HG03457 (cell line): ENCODE data around the gene SHISA9.

Experiments
- ATAC-seq: cut with Tn5 transposase; IDR thresholded peaks from one replicate; pipeline ENCODE4 v1.9.1; 2021; ENCODE audit warnings: moderate number of reproducible peaks; ENCODE audit not compliant: unreplicated experiment

SHISA9 gene

DNA sequence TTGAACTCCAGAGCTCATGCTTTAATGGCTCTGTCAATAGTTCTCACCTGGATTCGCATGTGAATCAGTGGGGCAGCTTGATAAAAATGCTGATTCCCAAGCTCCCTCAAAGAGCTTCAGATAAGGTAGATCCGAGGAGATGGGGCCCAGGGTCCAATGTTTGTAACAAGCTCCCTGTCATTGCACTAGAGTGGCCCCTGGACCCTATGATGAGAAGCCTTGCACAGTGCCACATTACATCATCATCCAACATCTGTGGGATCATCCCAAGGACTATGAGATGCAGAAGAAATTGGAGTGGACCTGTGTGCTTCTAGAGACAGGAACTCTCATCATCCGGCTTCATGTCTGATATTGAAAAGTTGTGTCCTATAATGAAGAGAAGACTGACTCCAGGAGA, 340.8 kb downstream of the SHISA9 start:
- ATAC-seq: no peak

DNA sequence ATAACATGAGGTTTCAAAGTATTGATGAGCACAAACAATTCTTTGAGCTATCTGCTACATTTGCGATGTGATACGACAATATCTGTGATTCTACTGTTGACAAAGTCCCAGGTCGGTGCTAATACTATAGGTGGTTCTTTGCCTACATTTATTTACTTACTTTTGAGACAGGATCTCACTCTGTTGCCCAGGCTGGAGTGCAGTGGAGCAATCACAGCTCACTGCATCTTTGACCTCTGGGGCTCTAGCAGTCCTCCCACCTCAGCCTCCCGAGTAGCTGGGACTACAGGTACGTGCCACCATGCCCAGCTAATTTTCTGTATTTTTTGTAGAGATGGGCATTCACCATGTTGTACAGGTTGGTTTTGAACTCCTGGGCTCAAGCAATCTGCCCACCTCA, 343.4 kb downstream of the SHISA9 start:
- ATAC-seq: no peak

DNA sequence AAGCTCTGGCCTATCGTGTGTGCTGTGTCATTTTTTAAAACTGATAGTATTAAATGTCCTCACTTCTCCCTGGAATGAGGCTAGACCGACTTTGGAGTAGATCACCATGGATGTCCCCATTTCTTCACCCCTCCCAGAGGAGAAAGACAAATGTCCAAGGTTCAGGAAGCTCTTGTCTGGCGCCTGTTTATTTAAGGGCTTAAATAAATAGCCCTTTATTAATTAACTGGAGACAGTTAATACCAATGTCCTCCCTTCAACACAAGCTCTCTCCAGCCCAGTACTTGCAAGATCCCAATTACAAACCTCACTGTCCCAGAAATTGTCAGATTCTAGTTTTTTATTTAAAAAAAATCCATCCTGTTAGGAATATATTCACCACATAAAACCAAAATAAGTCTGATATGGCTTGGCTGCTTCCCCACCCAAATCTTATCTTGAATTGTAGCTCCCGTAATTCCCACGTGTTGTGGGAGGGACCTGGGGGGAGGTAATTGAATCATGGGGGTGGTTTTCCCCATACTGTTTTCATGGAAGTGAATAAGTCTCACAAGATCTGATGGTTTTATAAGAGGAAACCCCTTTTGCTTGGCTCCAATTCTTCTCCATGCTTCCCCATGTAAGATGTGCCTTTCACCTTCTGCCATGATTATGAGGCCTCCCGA, 344.4 kb downstream of the SHISA9 start:
- ATAC-seq: no peak

DNA sequence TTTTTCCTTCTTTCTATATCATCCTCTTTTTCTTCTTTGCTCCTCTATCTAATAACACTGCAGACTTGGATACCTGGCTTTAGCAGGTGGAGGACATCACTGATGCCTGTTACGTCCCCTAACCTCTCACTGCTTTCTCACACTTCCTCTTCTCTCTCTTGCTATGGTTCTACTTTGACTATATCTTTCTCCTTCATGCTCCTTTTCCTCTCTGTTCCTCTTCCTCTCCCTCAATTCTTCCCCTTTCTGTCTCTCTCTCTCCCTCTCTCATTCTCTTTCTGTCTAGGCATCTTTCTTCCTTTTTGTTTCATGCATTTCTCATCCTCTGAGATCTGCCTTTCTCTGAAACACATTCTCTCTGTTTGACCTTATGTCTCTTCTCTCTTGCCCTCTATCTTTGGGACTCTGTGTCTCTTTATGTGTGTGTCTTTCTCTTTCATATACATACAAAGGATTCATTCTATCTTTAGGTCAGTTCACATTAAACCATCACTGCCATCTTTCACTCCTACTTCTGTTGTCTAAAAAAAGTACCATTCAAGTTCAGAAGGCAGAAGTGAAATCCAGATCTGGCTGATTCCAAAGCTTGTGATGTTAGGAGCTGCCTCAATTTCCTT, 353.7 kb downstream of the SHISA9 start:
- no peak for ATAC-seq

DNA sequence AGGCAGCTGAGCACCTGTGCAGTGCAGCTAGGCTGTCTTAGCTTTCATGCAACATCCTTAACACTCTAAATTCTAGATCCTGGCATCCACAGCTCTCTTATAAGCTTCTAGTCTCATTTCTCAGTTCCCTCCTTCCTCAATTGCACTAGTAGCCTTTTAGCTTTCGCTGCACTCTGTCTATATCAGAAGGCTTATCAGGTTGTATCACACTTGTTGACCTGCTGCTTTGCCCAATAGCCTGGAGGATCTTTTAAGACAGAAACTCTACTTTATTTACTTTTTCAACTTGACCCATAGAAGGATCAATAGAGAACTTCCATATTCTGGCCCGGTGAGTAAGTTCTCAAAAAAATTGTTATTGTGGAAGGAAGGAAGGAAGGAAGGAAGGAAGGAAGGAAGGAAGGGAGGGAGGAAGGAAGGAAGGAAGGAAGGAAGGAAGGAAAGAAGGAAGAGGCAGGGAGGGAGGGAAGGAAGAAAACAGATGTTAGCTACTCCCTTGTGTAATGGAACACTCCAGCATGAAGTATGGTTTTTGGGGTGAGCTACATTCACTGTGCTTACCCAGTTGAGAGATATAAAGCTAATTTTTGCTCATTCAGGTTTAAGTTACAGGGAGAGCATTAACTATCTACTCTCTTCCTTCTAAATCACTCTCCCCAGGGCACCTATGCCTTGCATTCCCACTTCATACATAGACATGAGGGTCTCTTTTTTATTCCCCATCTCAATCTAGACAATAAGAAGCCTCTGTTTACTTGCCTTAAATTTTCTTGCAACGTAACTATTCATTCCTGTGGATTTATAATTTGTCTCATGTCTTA, 361.1 kb downstream of the SHISA9 start:
- no peak for ATAC-seq

DNA sequence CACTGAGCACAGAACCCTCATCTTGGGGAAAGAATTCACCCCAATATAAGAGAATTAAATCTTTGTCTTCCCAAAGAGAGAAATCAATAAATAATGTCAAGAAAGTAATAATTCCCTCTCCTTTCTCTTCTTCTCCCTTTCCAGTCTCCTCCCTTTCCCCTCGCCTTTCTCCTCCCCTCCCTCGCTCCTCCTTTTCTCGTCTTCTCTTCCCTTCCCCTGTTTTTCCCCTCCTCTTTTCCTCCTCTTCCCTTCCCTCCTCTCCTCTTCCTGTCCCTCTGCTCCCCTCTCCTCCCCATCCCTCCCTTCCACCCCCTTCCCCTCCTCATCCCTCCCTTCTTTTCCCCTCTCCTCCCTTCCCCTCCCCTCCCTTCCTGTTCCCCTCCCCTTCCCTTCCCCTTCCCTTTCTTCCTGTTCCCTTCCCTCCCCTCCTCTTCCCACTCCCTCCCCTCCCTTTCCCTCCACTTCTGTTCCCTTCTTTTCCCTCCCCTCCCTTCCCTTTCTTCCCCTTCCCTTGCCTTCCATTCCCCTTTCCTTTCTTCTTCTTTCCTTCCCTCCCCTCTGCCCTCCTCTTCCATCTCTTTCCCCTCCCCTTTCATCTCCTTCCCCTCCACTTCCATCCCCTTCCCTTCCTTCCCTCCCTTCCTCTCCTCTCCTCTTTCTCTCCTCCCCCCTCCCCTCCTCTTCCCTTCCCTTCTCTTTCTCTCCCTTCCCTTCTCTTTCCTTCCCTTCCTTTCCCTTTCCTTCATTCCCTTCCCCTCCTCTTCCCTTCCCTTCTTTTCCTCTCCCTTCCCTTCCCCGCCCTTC, 363.6 kb downstream of the SHISA9 start:
- no peak for ATAC-seq

DNA sequence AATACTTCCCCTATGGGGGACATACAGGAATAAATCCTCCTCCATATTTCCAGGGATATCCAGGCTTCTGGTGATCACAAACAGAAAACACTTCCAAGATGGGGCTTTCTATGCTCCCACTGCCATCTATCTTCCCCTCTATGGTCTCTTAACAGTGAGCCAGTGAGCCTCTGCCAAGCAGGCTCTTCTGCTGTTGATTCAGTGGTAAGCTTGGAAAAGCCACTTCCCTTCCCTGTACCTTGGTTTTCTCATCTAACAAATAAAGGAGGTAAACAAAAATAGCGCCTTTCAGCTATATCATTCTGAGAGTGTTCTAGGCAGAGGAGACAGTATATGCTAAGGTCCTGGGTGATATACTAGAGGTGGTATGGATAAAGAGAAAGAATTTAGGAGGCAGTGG, 368.0 kb downstream of the SHISA9 start:
- ATAC-seq: no peak

DNA sequence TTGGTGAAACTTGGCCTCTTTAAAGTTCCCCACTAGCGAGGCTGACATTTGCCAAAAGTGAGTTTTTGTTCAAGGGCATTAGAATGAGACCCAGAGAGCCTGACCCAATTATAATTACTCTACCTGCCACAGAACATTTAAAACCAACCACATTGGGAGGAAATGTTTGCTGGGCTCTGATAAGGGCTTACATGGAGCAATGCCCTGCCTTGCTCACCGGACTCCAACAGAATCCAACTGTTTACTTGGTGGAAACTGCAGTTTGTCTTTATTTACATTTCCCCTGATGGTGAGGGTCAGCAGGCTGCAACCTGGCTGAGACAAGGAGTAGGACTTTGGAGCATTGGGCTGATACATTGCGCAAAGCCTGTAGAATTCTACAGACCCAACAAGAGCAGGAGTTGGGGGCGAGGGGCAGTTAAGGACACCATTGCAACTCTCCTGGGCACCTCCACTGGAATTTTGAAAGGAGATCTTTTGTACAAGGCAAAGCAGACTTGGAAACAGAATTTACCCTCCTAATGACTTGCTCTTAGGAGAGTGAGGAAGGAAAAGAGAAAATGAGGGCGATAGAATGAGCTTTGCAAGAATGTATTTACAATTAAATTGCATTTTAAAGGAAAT, 368.6 kb downstream of the SHISA9 start:
- ATAC-seq: no peak

DNA sequence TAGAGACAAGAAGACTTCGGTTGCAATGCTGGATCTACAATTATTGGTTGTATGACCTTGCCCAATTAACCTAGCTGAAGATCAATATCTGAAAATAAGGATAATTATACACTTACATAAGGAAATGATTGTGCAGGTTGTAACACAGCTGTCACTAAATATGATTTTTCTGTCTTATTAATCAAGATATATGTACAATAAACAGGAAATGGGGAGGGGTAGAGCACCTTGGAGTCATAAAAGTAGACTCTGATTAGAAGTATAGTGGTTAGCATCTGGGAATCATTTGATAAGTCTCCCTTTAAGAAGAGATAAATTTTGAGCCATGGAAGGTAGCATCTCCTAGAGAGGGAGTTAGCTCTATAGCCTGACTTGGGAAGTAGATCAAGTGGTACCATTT, 369.2 kb downstream of the SHISA9 start:
- ATAC-seq: no peak

DNA sequence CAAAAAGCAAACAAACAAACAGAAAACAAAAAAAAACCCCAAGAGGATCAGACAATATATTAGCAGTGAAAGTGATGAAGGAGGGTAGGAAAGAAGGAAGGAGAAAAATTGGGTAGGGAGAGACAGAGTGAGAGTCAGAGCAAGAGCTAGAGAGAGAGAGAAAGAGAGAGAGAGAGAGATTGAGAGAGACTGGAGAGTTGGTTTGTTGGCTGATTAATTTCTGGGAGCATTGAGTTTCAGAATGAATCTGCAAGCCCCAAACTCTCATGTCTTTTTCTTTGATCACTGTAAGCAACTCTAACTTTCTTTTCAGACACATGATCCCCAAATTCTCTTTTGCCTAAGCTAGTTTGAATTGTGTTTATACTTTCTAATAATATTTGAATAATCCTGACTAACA, 388.1 kb downstream of the SHISA9 start:
- no peak for ATAC-seq
